GM19099 (cell line): ENCODE data around the gene IP6K2.
A peak's percentile ranks its signal among the peaks of the same experiment; 100 is the strongest.

ENCODE experiments used
- POLR2A ChIP-seq: IDR thresholded peaks from 3 replicates; pipeline ENCODE4 v1.6.1; 2011; ENCODE audit warnings: low read depth; ENCODE audit not compliant: insufficient read length; ENCODE audit errors: extremely low read depth

IP6K2 gene

GRCh38 chr3:48681541-48681880 is 35.5 kb downstream of the IP6K2 start:
- no peak for TF ChIP-seq POLR2A

GRCh38 chr3:48680811-48681540 is 36.0 kb downstream of the IP6K2 start:
- TF ChIP-seq POLR2A: no peak

GRCh38 chr3:48679411-48680391 is 37.3 kb downstream of the IP6K2 start:
- no peak for TF ChIP-seq POLR2A

- no peak for TF ChIP-seq POLR2A
Measured at GRCh38 chr3:48678566-48679380, 38.2 kb downstream of the IP6K2 start.

GRCh38 chr3:48678056-48678455 is 39.0 kb downstream of the IP6K2 start:
- TF ChIP-seq POLR2A: no peak

- no peak for TF ChIP-seq POLR2A
Measured at GRCh38 chr3:48674505-48674904, 42.5 kb downstream of the IP6K2 start.

- no peak for TF ChIP-seq POLR2A
Measured at GRCh38 chr3:48672522-48672921, 44.5 kb downstream of the IP6K2 start.

GRCh38 chr3:48664929-48665328 is 52.1 kb downstream of the IP6K2 start:
- no peak for TF ChIP-seq POLR2A

- TF ChIP-seq POLR2A: no peak
Measured at GRCh38 chr3:48664313-48664644, 52.7 kb downstream of the IP6K2 start.

- TF ChIP-seq POLR2A: peak; percentile 47
Measured at GRCh38 chr3:48663489-48664312, 53.3 kb downstream of the IP6K2 start.

- no peak for TF ChIP-seq POLR2A
Measured at GRCh38 chr3:48662753-48663488, 54.1 kb downstream of the IP6K2 start, which contains the start of gene CELSR3. TSS of gene CELSR3 (minus strand) at chr3:48662886. CDS start at chr3:48662634, 252 bp downstream.

GRCh38 chr3:48662145-48662752 is 54.8 kb downstream of the IP6K2 start:
- no peak for TF ChIP-seq POLR2A

GRCh38 chr3:48661501-48662144 is 55.4 kb downstream of the IP6K2 start:
- TF ChIP-seq POLR2A: no peak

GRCh38 chr3:48660800-48661400 is 56.1 kb downstream of the IP6K2 start:
- no peak for TF ChIP-seq POLR2A
